Liver (tissue), 9 donors: ENCODE results near the gene CHIT1. TPM values are rescaled to one million over a fixed set of nuclear protein-coding genes. Genes with fewer than 3 reads are reported as not detected.

ENCODE experiments used
- DNase-seq: peaks from one replicate; pipeline ENCODE4 v3.0.0-alpha.2; 2017; ENCODE audit warnings: low spot score
- H3K27ac ChIP-seq, 2 donors: one replicate each; pipeline ENCODE4 v1.7.0; 2013; ENCODE audit warnings: inconsistent platforms in 2 of 2, low read length in 2 of 2, control low read depth in 1 of 2, low read depth in 1 of 2, mild to moderate bottlenecking in 1 of 2
- H3K27me3 ChIP-seq, 4 donors: one replicate each; pipeline versions ENCODE4 v1.6.1 to v1.7.0; 2013; ENCODE audit warnings: low read length in 3 of 4, inconsistent platforms in 1 of 4, mild to moderate bottlenecking in 1 of 4, moderate library complexity in 1 of 4; ENCODE audit not compliant: control insufficient read depth in 4 of 4, insufficient read depth in 4 of 4
- H3K36me3 ChIP-seq, 4 donors: one replicate each; pipeline versions ENCODE4 v1.6.1 to v1.7.0; 2013; ENCODE audit warnings: low read length in 3 of 4, mild to moderate bottlenecking in 3 of 4, low read depth in 1 of 4, moderate library complexity in 1 of 4; ENCODE audit not compliant: control insufficient read depth in 4 of 4, insufficient read depth in 3 of 4
- H3K4me1 ChIP-seq, 4 donors: one replicate each; pipeline versions ENCODE4 v1.6.1 to v1.7.0; 2013; ENCODE audit warnings: low read length in 3 of 4, mild to moderate bottlenecking in 3 of 4, moderate library complexity in 1 of 4; ENCODE audit not compliant: control insufficient read depth in 4 of 4, insufficient read depth in 4 of 4
- H3K4me3 ChIP-seq, 3 donors: one replicate each; pipeline versions ENCODE4 v1.6.1 to v1.7.0; 2013; ENCODE audit warnings: low read length in 3 of 3, control low read depth in 1 of 3, low read depth in 1 of 3, mild to moderate bottlenecking in 1 of 3
- H3K9ac ChIP-seq, 2 donors: one replicate each; pipeline ENCODE4 v1.7.0; 2013; ENCODE audit warnings: low read length in 2 of 2, mild to moderate bottlenecking in 2 of 2, moderate library complexity in 2 of 2, control low read depth in 1 of 2, low read depth in 1 of 2
- H3K9me3 ChIP-seq, 4 donors: one replicate each; pipeline versions ENCODE4 v1.6.1 to v1.7.0; 2013; ENCODE audit warnings: low read length in 3 of 4; ENCODE audit not compliant: control insufficient read depth in 4 of 4
- ATF3 ChIP-seq: IDR thresholded peaks from 2 replicates; pipeline ENCODE4 v1.6.1; 2016; ENCODE audit warnings: antibody characterized with exemption
- CTCF ChIP-seq: fragments of 150-350 bp; IDR thresholded peaks from 2 replicates; pipeline ENCODE4 v1.5.1; 2017; ENCODE audit warnings: improper control_type of control experiment, low read depth, low read length; ENCODE audit not compliant: missing input control
- EGR1 ChIP-seq, 2 donors: IDR thresholded peaks; 2 replicates each; pipeline ENCODE4 v1.6.1; 2016 to 2018; ENCODE audit warnings: antibody characterized with exemption in 2 of 2, low read depth in 2 of 2
- FOXA1 ChIP-seq: IDR thresholded peaks from 2 replicates; pipeline ENCODE4 v1.6.1; 2016; ENCODE audit warnings: antibody characterized with exemption
- FOXA2 ChIP-seq: IDR thresholded peaks from 2 replicates; pipeline ENCODE4 v1.6.1; 2016; ENCODE audit warnings: antibody characterized with exemption
- GABPA ChIP-seq, 2 donors: IDR thresholded peaks in 1 of 2; conservative IDR thresholded peaks in 1 of 2; 2 replicates each; pipeline ENCODE4 v1.6.1; 2016; ENCODE audit warnings: antibody characterized with exemption in 2 of 2, mild to moderate bottlenecking in 1 of 2, moderate library complexity in 1 of 2
- HNF4A ChIP-seq, 2 donors: conservative IDR thresholded peaks; 2 replicates each; pipeline ENCODE4 v1.6.1; 2016; ENCODE audit warnings: antibody characterized with exemption in 2 of 2, mild to moderate bottlenecking in 2 of 2
- HNF4G ChIP-seq: IDR thresholded peaks from 2 replicates; pipeline ENCODE4 v1.6.1; 2016; ENCODE audit warnings: antibody characterized with exemption
- JUND ChIP-seq, 2 donors: IDR thresholded peaks; 2 replicates each; pipeline ENCODE4 v1.6.1; 2016; ENCODE audit warnings: antibody characterized with exemption in 2 of 2
- NR2F2 ChIP-seq: IDR thresholded peaks from 2 replicates; pipeline ENCODE4 v1.6.1; 2016; ENCODE audit warnings: antibody characterized with exemption
- RAD21 ChIP-seq, 2 donors: IDR thresholded peaks; 2 replicates each; pipeline ENCODE4 v1.6.1; 2016; ENCODE audit warnings: antibody characterized with exemption in 2 of 2, mild to moderate bottlenecking in 2 of 2
- REST ChIP-seq: IDR thresholded peaks from 2 replicates; pipeline ENCODE4 v1.6.1; 2016; ENCODE audit warnings: antibody characterized with exemption, mild to moderate bottlenecking
- RXRA ChIP-seq, 2 donors: IDR thresholded peaks; 2 replicates each; pipeline ENCODE4 v1.6.1; 2017 to 2018; ENCODE audit warnings: antibody characterized with exemption in 2 of 2, mild to moderate bottlenecking in 1 of 2
- SP1 ChIP-seq: IDR thresholded peaks from 2 replicates; pipeline ENCODE4 v1.6.1; 2018; ENCODE audit warnings: antibody characterized with exemption, mild to moderate bottlenecking
- TAF1 ChIP-seq: conservative IDR thresholded peaks from 2 replicates; pipeline ENCODE4 v1.6.1; 2016; ENCODE audit warnings: antibody characterized with exemption, mild to moderate bottlenecking
- YY1 ChIP-seq: IDR thresholded peaks from 2 replicates; pipeline ENCODE4 v1.6.1; 2016; ENCODE audit warnings: antibody characterized with exemption, mild to moderate bottlenecking
- ZBTB33 ChIP-seq: IDR thresholded peaks from 2 replicates; pipeline ENCODE4 v1.6.1; 2016; ENCODE audit warnings: antibody characterized with exemption
- WGBS: extraction: QIAGEN DNeasy Blood & Tissue Kit; methylation state at CpG from one replicate; pipeline ENCODE4 v1.1.7; 2013; 5-methylcytosine and 5-hydroxymethylcytosine counted together
- polyA plus RNA-seq, 2 donors: library from polyadenylated mRNA; stranded (reverse) in 1 of 2; unstranded in 1 of 2; fragments of 200-250 nt in 1 of 2; fragments of >200 nt in 1 of 2; fragmentation: Nextera tagmentation in 1 of 2; extraction: Ambion mirVana in 1 of 2; gene quantifications; one replicate each; pipeline versions ENCODE4 v1.2.1 to v1.2.3, GENCODE V29; 2013 to 2015
- total RNA-seq, 2 donors: library from RNA; depleted of rRNA; stranded (reverse); fragments of >200 nt; gene quantifications; one replicate each; pipeline ENCODE4 v1.2.3, GENCODE V29; 2014
- donor health status: healthy.
- donor health status: healthy.
- donor health status: healthy.
- donor health status: healthy.
- donor health status: healthy.

Gene CHIT1
- total and polyA plus RNA-seq, 4 donors = under 0.01 to 0.07 TPM; not detected in 2

- Histone ChIP-seq H3K9me3 (no peaks in the 10 kb centered on the region), H3K27me3 (peaks cover 0 to 3% (median 0%) of the 10 kb centered on the region in 4 donors), H3K9ac (no peak overlapping the region), H3K36me3 (no peaks in the 10 kb centered on the region), H3K4me3 (no peak overlapping the region), H3K27ac (no peak overlapping the region), H3K4me1 (no peaks in the 10 kb centered on the region)
- WGBS = 74% methylated on average over 4 of the region's 4 CpGs
- no peak for DNase-seq
- no peak for TF ChIP-seq HNF4G
- TF ChIP-seq RXRA (IDR thresholded peaks at IDR 0.05) = no peak
- TF ChIP-seq REST = no peak
- TF ChIP-seq EGR1 (IDR thresholded peaks at IDR 0.05; ENCODE audit: low read depth in 2 of 2) = no peak
- TF ChIP-seq SP1 = no peak
- TF ChIP-seq RAD21 (IDR thresholded peaks at IDR 0.05) = no peak
- TF ChIP-seq FOXA2 = no peak
- no peak for TF ChIP-seq JUND (IDR thresholded peaks at IDR 0.05)
- TF ChIP-seq TAF1 = no peak
- no peak for TF ChIP-seq NR2F2
- no peak for TF ChIP-seq GABPA (IDR thresholded peaks at IDR 0.05 in 1 of 2, conservative IDR thresholded peaks at IDR 0.05 in 1 of 2)
- TF ChIP-seq YY1 = no peak
- TF ChIP-seq FOXA1 = no peak
- no peak for TF ChIP-seq HNF4A (conservative IDR thresholded peaks at IDR 0.05)
- no peak for TF ChIP-seq ZBTB33
- no peak for TF ChIP-seq ATF3
- no peak for TF ChIP-seq CTCF
Measured at GRCh38 chr1:203228670-203229069, 803 bp downstream of the CHIT1 start.
